Fibroblast of skin of scalp (primary cell): ENCODE results near the gene ZCCHC8.
"Not testable (repeated sequence)": the region's sequence is repeated elsewhere in the genome, so short reads cannot be mapped to it uniquely, and the experiment has no call there.

ENCODE experiments used
- DNase-seq: peaks from one replicate; pipeline ENCODE4 v3.0.0-alpha.2; 2013

ZCCHC8 gene

GRCh38 chr12:122508163-122508562 is 7.4 kb upstream of the ZCCHC8 start:
- no peak for DNase-seq

- DNase-seq, result no peak
These were observed 5.7 kb upstream of the ZCCHC8 start for GRCh38 chr12:122506393-122506938.

- no peak for DNase-seq
These were observed 4.8 kb upstream of the ZCCHC8 start for GRCh38 chr12:122505419-122506051.

GRCh38 chr12:122503783-122504590 is 3.3 kb upstream of the ZCCHC8 start:
- no peak for DNase-seq

- DNase-seq, result no peak
These were observed 2.5 kb upstream of the ZCCHC8 start for GRCh38 chr12:122503147-122503751.

GRCh38 chr12:122501489-122501989 is 807 bp upstream of the ZCCHC8 start:
- no peak for DNase-seq

GRCh38 chr12:122499991-122500684 is 594 bp downstream of the ZCCHC8 start:
- DNase-seq, result peak; percentile 63

- no peak for DNase-seq
These were observed 5.5 kb downstream of the ZCCHC8 start for GRCh38 chr12:122495258-122495657.

- DNase-seq, result not testable (repeated sequence)
These were observed 7.5 kb downstream of the ZCCHC8 start for GRCh38 chr12:122493222-122493621.

GRCh38 chr12:122491991-122492390 is 8.7 kb downstream of the ZCCHC8 start:
- DNase-seq, result no peak

- no peak for DNase-seq
These were observed 11.7 kb downstream of the ZCCHC8 start for GRCh38 chr12:122489038-122489437.

- not testable (repeated sequence) for DNase-seq
These were observed 12.9 kb downstream of the ZCCHC8 start for GRCh38 chr12:122487807-122488206.

- DNase-seq, result no peak
These were observed 13.8 kb downstream of the ZCCHC8 start for GRCh38 chr12:122486805-122487426.

- not testable (repeated sequence) for DNase-seq
These were observed 14.4 kb downstream of the ZCCHC8 start for GRCh38 chr12:122486360-122486759.

- DNase-seq, result not testable (repeated sequence)
These were observed 16.3 kb downstream of the ZCCHC8 start for GRCh38 chr12:122484385-122484784.

- DNase-seq, result no peak
These were observed 16.8 kb downstream of the ZCCHC8 start for GRCh38 chr12:122483969-122484368.

- peak; percentile 65 for DNase-seq
These were observed 18.9 kb downstream of the ZCCHC8 start for GRCh38 chr12:122481861-122482260.

- no peak for DNase-seq
These were observed 20.0 kb downstream of the ZCCHC8 start for GRCh38 chr12:122480753-122481152.

- DNase-seq, result no peak
These were observed 26.4 kb downstream of the ZCCHC8 start for GRCh38 chr12:122474324-122474716.

GRCh38 chr12:122473543-122474323 is 27.0 kb downstream of the ZCCHC8 start:
- no peak for DNase-seq
